Gastrocnemius medialis (tissue), 4 donors: ENCODE data around the gene CRYBB1.

ENCODE experiments used
- CTCF ChIP-seq, 5 experiments: fragments of 450-650 bp in 3 of 5; fragments of 200-600 bp in 2 of 5; sonication (generic) in 2 of 5; IDR thresholded peaks in 4 of 5; conservative IDR thresholded peaks in 1 of 5; 1 replicate in 4 of 5; 2 replicates in 1 of 5; pipeline ENCODE4 v1.5.1; 2016 to 2019; ENCODE audit warnings: antibody characterized with exemption in 5 of 5, mild to moderate bottlenecking in 3 of 5, moderate library complexity in 3 of 5
- POLR2A ChIP-seq, 2 donors: fragments of 450-650 bp; IDR thresholded peaks; one replicate each; pipeline ENCODE4 v1.6.1; 2017; ENCODE audit warnings: antibody characterized with exemption in 2 of 2, mild to moderate bottlenecking in 2 of 2, moderate library complexity in 2 of 2

GRCh38 chr22:26576026-26576680, 41.7 kb downstream of the CRYBB1 start:
- no peak for TF ChIP-seq CTCF (IDR thresholded peaks at IDR 0.05 in 4 of 5, conservative IDR thresholded peaks at IDR 0.05 in 1 of 5)
- TF ChIP-seq POLR2A (IDR thresholded peaks at IDR 0.05): no peak
